Transverse colon (tissue), 4 donors: Measurements from ENCODE around the gene SMYD4. TPM values are rescaled to one million over a fixed set of nuclear protein-coding genes. Genes with fewer than 3 reads are reported as not detected.
A peak's percentile ranks its signal among the peaks of the same experiment; 100 is the strongest.

Source experiments
- DNase-seq: peaks from one replicate; pipeline ENCODE4 v3.0.0-alpha.2; 2019
- H3K27ac ChIP-seq, 4 donors: fragments of 200-600 bp; sonication (generic); 2 replicates each; pipeline ENCODE4 v1.5.1; 2016 to 2018; ENCODE audit warnings: inconsistent platforms in 4 of 4
- H3K27me3 ChIP-seq: fragments of 200-600 bp; sonication (generic); 2 replicates; pipeline ENCODE4 v1.5.1; 2017; ENCODE audit warnings: inconsistent platforms
- H3K36me3 ChIP-seq, 4 donors: fragments of 200-600 bp; sonication (generic); 2 replicates each; pipeline ENCODE4 v1.5.1; 2017 to 2019; ENCODE audit warnings: inconsistent platforms in 4 of 4
- H3K4me1 ChIP-seq, 4 donors: fragments of 200-600 bp; sonication (generic); 2 replicates each; pipeline ENCODE4 v1.5.1; 2017 to 2020; ENCODE audit warnings: inconsistent platforms in 4 of 4
- H3K4me3 ChIP-seq, 4 donors: fragments of 200-600 bp; sonication (generic); 1 replicate in 1 of 4; 2 replicates in 3 of 4; pipeline versions ENCODE4 v1.5.1 to v1.6.1; 2017 to 2019; ENCODE audit warnings: inconsistent platforms in 4 of 4
- H3K9me3 ChIP-seq, 2 donors: fragments of 200-600 bp; sonication (generic); 2 replicates each; pipeline ENCODE4 v1.5.1; 2017 to 2019; ENCODE audit warnings: inconsistent platforms in 2 of 2
- CTCF ChIP-seq, 5 experiments: fragments of 200-600 bp in 3 of 5; fragments of 450-650 bp in 2 of 5; sonication (generic) in 3 of 5; IDR thresholded peaks; 1 replicate in 2 of 5; 2 replicates in 3 of 5; pipeline ENCODE4 v1.5.1; 2016 to 2017; ENCODE audit warnings: antibody characterized with exemption in 5 of 5, inconsistent platforms in 3 of 5, mild to moderate bottlenecking in 2 of 5, moderate library complexity in 1 of 5
- EP300 ChIP-seq: sonication (generic); formaldehyde crosslinking; IDR thresholded peaks from one replicate; pipeline ENCODE4 v1.6.1; 2017; ENCODE audit warnings: antibody characterized with exemption, low read depth
- POLR2A ChIP-seq: fragments of 450-650 bp; IDR thresholded peaks from one replicate; pipeline ENCODE4 v1.6.1; 2016; ENCODE audit warnings: antibody characterized with exemption, mild to moderate bottlenecking, moderate library complexity
- POLR2AphosphoS5 ChIP-seq, 3 donors: sonication (generic); formaldehyde crosslinking; IDR thresholded peaks; one replicate each; pipeline ENCODE4 v1.6.1; 2016; ENCODE audit warnings: antibody characterized with exemption in 3 of 3
- WGBS, 2 donors: methylation state at CpG; one replicate each; pipeline ENCODE4 v1.1.5; 2018; ENCODE audit warnings: low coverage in 1 of 2; 5-methylcytosine and 5-hydroxymethylcytosine counted together
- in situ Hi-C, 4 donors: fragments of 200-750 bp; cut with MboI; loops; one replicate each; pipeline versions ENCODE4 v1.15.0 to v1.15.1; 2017; ENCODE audit warnings: low sequenced_read_pairs in 3 of 4, low pct_ligation_motif_present in 1 of 4, low pct_unique_long_range_greater_than_20kb in 1 of 4
- intact Hi-C: fragments of 100-400 bp; cut with DNase I; formaldehyde crosslinking; loops from one replicate; pipeline ENCODE4 v1.15.1; 2023; ENCODE audit warnings: low total_unique reads
- total RNA-seq, 4 donors: library from RNA; depleted of rRNA; stranded (reverse); fragments of >200 nt; gene quantifications; one replicate each; pipeline ENCODE4 v1.1.0, GENCODE V29; 2016

SMYD4 gene
- total RNA-seq, 4 donors from 2014 or later = 4.1 to 14.8 (median 9.0) TPM

GRCh38 chr17:1730326-1731193 is 99.1 kb downstream of the SMYD4 start:
- Histone ChIP-seq H3K9me3 (no peaks in the 10 kb centered on the region), H3K36me3 (peaks cover 0 to 15% (median 2%) of the 10 kb centered on the region in 4 donors), H3K4me3 (no peak overlapping the region), H3K4me1 (peaks cover 6 to 28% (median 14%) of the 10 kb centered on the region in 4 donors), H3K27me3 (no peaks in the 10 kb centered on the region), H3K27ac (peak overlapping the region; percentile 78 to 85 (median 82))
- 76% methylated on average over 29 of the region's 40 CpGs; no CpG with 5 or more reads in 1 of the 2 donors for WGBS, 2 donors
- TF ChIP-seq CTCF (IDR thresholded peaks at IDR 0.05) (no peak), POLR2A (peak; percentile 17), EP300 (no peak), POLR2AphosphoS5 (IDR thresholded peaks at IDR 0.05) (peak; percentile 47 to 56 (median 52))
- peak; percentile 67 for DNase-seq
- in situ Hi-C loops = no loop called here
- intact Hi-C loops = no loop called here

GRCh38 chr17:1729966-1730325 is 99.8 kb downstream of the SMYD4 start:
- WGBS, 2 donors = 74% methylated on average over 13 of the region's 15 CpGs; no CpG with 5 or more reads in 1 of the 2 donors
- Histone ChIP-seq H3K27me3 (no peaks in the 10 kb centered on the region), H3K27ac (peak overlapping the region; percentile 78 to 85 (median 82)), H3K4me3 (no peak overlapping the region), H3K4me1 (peaks cover 11 to 35% (median 20%) of the 10 kb centered on the region in 4 donors), H3K36me3 (peaks cover 0 to 8% (median 2%) of the 10 kb centered on the region in 4 donors), H3K9me3 (no peaks in the 10 kb centered on the region)
- no peak for TF ChIP-seq POLR2A
- no peak for TF ChIP-seq EP300
- TF ChIP-seq POLR2AphosphoS5 (IDR thresholded peaks at IDR 0.05) = no peak
- TF ChIP-seq CTCF (IDR thresholded peaks at IDR 0.05) = no peak
- intact Hi-C loops (no loop called here), in situ Hi-C loops (loop anchor here in 2 of 4 donors (10.0 kb wide), 1 partner anchor 55 kb away; no protein-coding TSS in a partner anchor)
- no peak for DNase-seq

Other genes starting within 250 kb of the SMYD4 start
- gene SLC43A2, start 201.1 kb downstream of the SMYD4 start, total RNA-seq = 10 to 100 TPM in 2 of 4 donors, 1 to 10 TPM in 2; 3.7 to 98.9 (median 12.3) TPM
- 10 to 100 TPM; 11.2 to 63.2 (median 16.3) TPM for gene SCARF1, start 184.2 kb downstream of the SMYD4 start, total RNA-seq
- 100 to 1,000 TPM in 2 of 4 donors, 10 to 100 TPM in 2; 59.3 to 185 (median 108) TPM for gene RILP, start 180.0 kb downstream of the SMYD4 start, total RNA-seq
- 100 to 1,000 TPM; 155 to 410 (median 169) TPM for gene PRPF8, start 145.0 kb downstream of the SMYD4 start, total RNA-seq
- gene TLCD2, start 119.5 kb downstream of the SMYD4 start, total RNA-seq = 10 to 100 TPM; 21.6 to 48.6 (median 31.5) TPM
- 10 to 100 TPM; 26.1 to 73.7 (median 35.7) TPM for gene WDR81, start 105.2 kb downstream of the SMYD4 start, total RNA-seq
- 10 to 100 TPM in 1 of 4 donors, 1 to 10 TPM in 2, not detected in 1; 3.2 to 10.5 (median 3.4) TPM for gene SERPINF2, start 87.0 kb downstream of the SMYD4 start, total RNA-seq
- gene SERPINF1, start 67.8 kb downstream of the SMYD4 start, total RNA-seq = 100 to 1,000 TPM in 3 of 4 donors, 10 to 100 TPM in 1; 88.3 to 340 (median 114) TPM
- 100 to 1,000 TPM in 1 of 4 donors, 10 to 100 TPM in 2, 1 to 10 TPM in 1; 6.4 to 160 (median 23.9) TPM for gene RPA1, start 103 bp upstream of the SMYD4 start, total RNA-seq
- under 1 TPM in 3 of 4 donors, not detected in 1; 0.27 to 0.60 (median 0.48) TPM for gene RTN4RL1, start 195.4 kb upstream of the SMYD4 start, total RNA-seq
- 10 to 100 TPM; 32.4 to 88.8 (median 58.9) TPM for gene DPH1, start 200.3 kb upstream of the SMYD4 start, total RNA-seq
- gene OVCA2, start 212.1 kb upstream of the SMYD4 start, total RNA-seq = 10 to 100 TPM in 3 of 4 donors, 1 to 10 TPM in 1; 5.4 to 73.3 (median 36.9) TPM
- gene HIC1, start 225.2 kb upstream of the SMYD4 start, total RNA-seq = 10 to 100 TPM in 2 of 4 donors, 1 to 10 TPM in 2; 9.1 to 32.5 (median 14.7) TPM